Measurements from ENCODE around the gene TNFRSF1A. TPM values are rescaled to one million over a fixed set of nuclear protein-coding genes. Genes with fewer than 3 reads are reported as not detected.

Gene TNFRSF1A
- total RNA-seq, 2 donors from 2014 or later: 91.1 to 168 TPM

DNA sequence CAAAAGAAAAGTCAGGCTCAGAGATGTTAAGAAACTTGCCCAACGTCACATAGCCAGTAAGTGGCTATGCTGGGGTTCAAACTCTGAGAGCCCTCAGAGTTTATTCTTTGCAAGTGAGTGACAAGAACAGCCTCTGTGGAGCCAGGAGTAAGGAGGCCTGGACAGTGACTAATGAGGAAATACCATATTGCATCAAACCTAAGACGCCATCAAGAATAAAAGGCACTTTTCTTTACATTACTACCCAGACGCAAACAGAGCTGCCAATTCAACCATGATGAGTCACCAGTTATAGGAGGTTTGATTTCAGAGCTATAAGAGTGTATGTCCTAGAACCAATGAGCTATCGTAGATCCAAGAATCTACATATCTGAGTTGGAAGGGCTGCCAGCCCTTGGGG lies 9.4 kb downstream of the TNFRSF1A start:
- WGBS: 78% methylated on average over 4 of the region's 4 CpGs
- Histone ChIP-seq H3K27ac (no peak overlapping the region), H3K36me3 (peaks cover 24 to 48% of the 10 kb centered on the region in 2 donors)

DNA sequence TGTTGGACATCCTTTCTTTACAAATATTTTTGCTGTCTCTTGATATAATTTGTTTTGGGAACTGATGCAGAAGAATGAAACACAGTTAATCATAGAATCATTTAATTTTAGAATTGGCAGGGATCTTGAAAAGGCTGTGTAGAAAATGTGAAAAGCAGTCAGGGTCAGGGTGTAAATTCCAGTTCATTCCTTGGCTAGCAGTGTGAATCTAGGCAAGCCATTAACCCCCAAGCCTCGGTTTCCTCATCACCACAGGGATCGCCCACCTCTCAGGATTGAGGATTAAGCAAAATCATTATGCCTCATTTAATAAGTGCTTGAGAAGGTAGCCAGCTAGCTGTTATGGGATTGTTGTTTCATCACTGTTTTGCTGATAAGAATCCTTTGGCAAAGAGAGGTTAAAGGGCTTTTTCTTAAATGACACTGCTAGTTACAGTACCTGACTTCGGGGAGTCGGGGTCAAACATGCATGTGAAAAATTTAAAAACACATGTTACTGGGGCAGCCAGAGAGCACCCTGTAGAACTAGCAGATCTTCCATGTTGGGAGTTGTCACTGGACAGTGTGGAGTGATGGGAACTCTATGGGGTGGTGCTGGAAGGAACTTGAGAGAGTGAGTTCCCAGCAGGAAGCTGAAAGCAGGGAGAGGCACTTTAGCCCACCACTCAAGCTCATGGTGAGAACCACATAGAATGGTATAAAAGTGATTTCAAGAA lies 10.7 kb downstream of the TNFRSF1A start:
- H3K4me1 ChIP-seq (replicated peaks): peaks cover 18% of the 10 kb centered on the region
- DNase-seq (ENCODE audit: low spot score): no peak
- no peaks in the 10 kb centered on the region for H3K9me3 ChIP-seq
- peak overlapping the region in 1 of 2 donors; percentile 6 for H3K27ac ChIP-seq
- TF ChIP-seq POLR2A (IDR thresholded peaks at IDR 0.05) (no peak), POLR2AphosphoS5 (IDR thresholded peaks at IDR 0.05) (no peak)
- TF ChIP-seq, protein P1, sequence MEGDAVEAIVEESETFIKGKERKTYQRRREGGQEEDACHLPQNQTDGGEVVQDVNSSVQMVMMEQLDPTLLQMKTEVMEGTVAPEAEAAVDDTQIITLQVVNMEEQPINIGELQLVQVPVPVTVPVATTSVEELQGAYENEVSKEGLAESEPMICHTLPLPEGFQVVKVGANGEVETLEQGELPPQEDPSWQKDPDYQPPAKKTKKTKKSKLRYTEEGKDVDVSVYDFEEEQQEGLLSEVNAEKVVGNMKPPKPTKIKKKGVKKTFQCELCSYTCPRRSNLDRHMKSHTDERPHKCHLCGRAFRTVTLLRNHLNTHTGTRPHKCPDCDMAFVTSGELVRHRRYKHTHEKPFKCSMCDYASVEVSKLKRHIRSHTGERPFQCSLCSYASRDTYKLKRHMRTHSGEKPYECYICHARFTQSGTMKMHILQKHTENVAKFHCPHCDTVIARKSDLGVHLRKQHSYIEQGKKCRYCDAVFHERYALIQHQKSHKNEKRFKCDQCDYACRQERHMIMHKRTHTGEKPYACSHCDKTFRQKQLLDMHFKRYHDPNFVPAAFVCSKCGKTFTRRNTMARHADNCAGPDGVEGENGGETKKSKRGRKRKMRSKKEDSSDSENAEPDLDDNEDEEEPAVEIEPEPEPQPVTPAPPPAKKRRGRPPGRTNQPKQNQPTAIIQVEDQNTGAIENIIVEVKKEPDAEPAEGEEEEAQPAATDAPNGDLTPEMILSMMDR (IDR thresholded peaks at IDR 0.05): no peak
- H3K36me3 ChIP-seq: peaks cover 24 to 48% of the 10 kb centered on the region in 2 donors
- 86% methylated on average over 4 of the region's 4 CpGs for WGBS
- intact Hi-C loops (cut with DNase I): no loop called here
- no peaks in the 10 kb centered on the region for H3K27me3 ChIP-seq (replicated peaks; ENCODE audit: insufficient read depth)
- no peak overlapping the region for H3K4me3 ChIP-seq

More for the DNA sequence above, 9.4 kb downstream of the TNFRSF1A start:
- Histone ChIP-seq H3K27me3 (replicated peaks; ENCODE audit: insufficient read depth) (no peaks in the 10 kb centered on the region), H3K9me3 (no peaks in the 10 kb centered on the region), H3K4me1 (replicated peaks) (peaks cover 29% of the 10 kb centered on the region), H3K4me3 (no peak overlapping the region)
- TF ChIP-seq POLR2AphosphoS5 (IDR thresholded peaks at IDR 0.05): no peak
- TF ChIP-seq POLR2A (IDR thresholded peaks at IDR 0.05): no peak
- TF ChIP-seq, protein P1 (IDR thresholded peaks at IDR 0.05): no peak
- no peak for DNase-seq (ENCODE audit: low spot score)
- intact Hi-C loops (cut with DNase I): no loop called here

DNA sequence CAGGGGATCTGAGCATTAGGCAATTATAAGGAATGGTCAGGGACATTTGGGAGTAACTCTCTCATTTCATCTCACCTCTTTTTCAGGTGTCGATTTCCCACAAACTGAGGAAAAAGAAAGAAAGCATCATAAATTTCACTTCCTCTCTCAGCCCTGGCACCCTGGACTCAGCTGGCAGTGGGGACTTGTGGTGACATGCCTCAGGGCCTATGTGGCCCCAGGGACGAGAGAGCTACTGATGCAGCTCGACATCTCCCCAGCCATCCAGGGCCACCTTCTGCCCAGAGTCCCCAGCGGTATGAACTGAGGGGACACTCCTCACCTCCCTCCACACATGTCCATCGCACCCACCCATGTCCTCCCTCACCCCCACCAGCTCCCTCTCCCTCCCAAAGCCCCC lies 11.7 kb downstream of the TNFRSF1A start:
- Histone ChIP-seq H3K36me3 (peaks cover 24 to 48% of the 10 kb centered on the region in 2 donors), H3K4me3 (no peak overlapping the region), H3K9me3 (no peaks in the 10 kb centered on the region), H3K4me1 (replicated peaks) (peaks cover 11% of the 10 kb centered on the region), H3K27ac (peak overlapping the region in 1 of 2 donors; percentile 6), H3K27me3 (replicated peaks; ENCODE audit: insufficient read depth) (no peaks in the 10 kb centered on the region)
- TF ChIP-seq, protein P1 (IDR thresholded peaks at IDR 0.05): no peak
- TF ChIP-seq POLR2AphosphoS5 (IDR thresholded peaks at IDR 0.05) (no peak), POLR2A (IDR thresholded peaks at IDR 0.05) (no peak)
- WGBS: 52% methylated on average over 5 of the region's 5 CpGs
- no peak for DNase-seq (ENCODE audit: low spot score)
- intact Hi-C loops (cut with DNase I): no loop called here

DNA sequence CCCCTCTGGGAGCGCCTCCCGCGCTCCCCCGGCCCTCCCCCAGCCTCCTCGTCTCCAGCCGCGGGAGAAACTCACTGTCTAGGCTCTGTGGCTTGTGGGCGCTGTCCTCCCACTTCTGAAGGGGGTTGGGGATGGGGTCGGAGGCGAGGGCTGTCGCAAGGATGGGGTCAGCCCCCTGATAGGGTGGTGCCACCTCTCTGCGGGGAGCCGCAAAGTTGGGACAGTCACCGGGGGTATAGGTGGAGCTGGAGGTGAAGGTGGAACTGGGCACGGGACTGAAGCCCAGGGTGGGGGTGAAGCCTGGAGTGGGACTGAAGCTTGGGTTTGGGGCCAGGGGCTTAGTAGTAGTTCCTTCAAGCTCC lies 12.2 kb downstream of the TNFRSF1A start:
- intact Hi-C loops (cut with DNase I): loop anchor here (5.0 kb wide), 2 partner anchors 93 to 208 kb away; no protein-coding TSS in a partner anchor
- 78% methylated on average over 15 of the region's 15 CpGs for WGBS
- Histone ChIP-seq H3K9me3 (no peaks in the 10 kb centered on the region), H3K36me3 (peaks cover 24 to 48% of the 10 kb centered on the region in 2 donors), H3K4me1 (replicated peaks) (peaks cover 6% of the 10 kb centered on the region), H3K4me3 (no peak overlapping the region), H3K27me3 (replicated peaks; ENCODE audit: insufficient read depth) (no peaks in the 10 kb centered on the region), H3K27ac (no peak overlapping the region)
- no peak for DNase-seq (ENCODE audit: low spot score)
- TF ChIP-seq, protein P1 (IDR thresholded peaks at IDR 0.05): no peak
- TF ChIP-seq POLR2A (IDR thresholded peaks at IDR 0.05): no peak
- TF ChIP-seq POLR2AphosphoS5 (IDR thresholded peaks at IDR 0.05): no peak
